SK-N-MC (cell line): ENCODE results near the gene TMEM35B.

Experiments
- FOXP2 ChIP-seq: optimal IDR thresholded peaks from 2 replicates; pipeline ENCODE3; 2011; ENCODE audit warnings: mild to moderate bottlenecking, moderate library complexity; ENCODE audit not compliant: insufficient read depth; ENCODE audit errors: extremely low read length, control extremely low read depth
- POLR2AphosphoS5 ChIP-seq: IDR thresholded peaks from 2 replicates; pipeline ENCODE4 v1.6.1; 2012; ENCODE audit warnings: mild to moderate bottlenecking, low read depth, low read length, borderline replicate concordance

GRCh38 chr1:35030338-35030737 lies 45.2 kb upstream of the TMEM35B start:
- TF ChIP-seq FOXP2 (no peak), POLR2AphosphoS5 (no peak)
